ENCODE results near the gene PPRC1.

Gene PPRC1

GRCh38 chr10:102101152-102101551 is 31.7 kb upstream of the PPRC1 start:
- H3K4me3 ChIP-seq (ENCODE audit: low read depth, low read length) = no peak overlapping the region
- no peak for TF ChIP-seq CTCF (IDR thresholded peaks at IDR 0.05; ENCODE audit: insufficient read depth, low read length, missing control alignments)
- CTCF ChIA-PET = interaction anchor here (1.3 to 5.4 kb wide), 5 partner anchors 11 to 28 kb away, joined by 3 to 38 read pairs (median 8); no protein-coding TSS in a partner anchor
- POLR2A ChIA-PET = interaction anchor here (1.0 to 1.4 kb wide), 2 partner anchors 9 to 13 kb away, joined by 3 to 5 read pairs; no protein-coding TSS in a partner anchor
- DNase-seq (ENCODE audit: low read depth, low spot score) = no peak

GRCh38 chr10:102102421-102102820 is 30.4 kb upstream of the PPRC1 start:
- TF ChIP-seq CTCF (IDR thresholded peaks at IDR 0.05; ENCODE audit: insufficient read depth, low read length, missing control alignments) = no peak
- H3K4me3 ChIP-seq (ENCODE audit: low read depth, low read length) = no peak overlapping the region
- ChIA-PET POLR2A (interaction anchor here (2.5 kb wide), 1 partner anchor 11 kb away, joined by 8 read pairs; no protein-coding TSS in a partner anchor), CTCF (interaction anchor here (1.3 to 5.4 kb wide), 5 partner anchors 9 to 30 kb away, joined by 3 to 38 read pairs (median 8); no protein-coding TSS in a partner anchor)
- no peak for DNase-seq (ENCODE audit: low read depth, low spot score)

GRCh38 chr10:102106998-102107397 is 25.8 kb upstream of the PPRC1 start:
- TF ChIP-seq CTCF (IDR thresholded peaks at IDR 0.05; ENCODE audit: insufficient read depth, low read length, missing control alignments) = no peak
- ChIA-PET CTCF (interaction anchor here (5.8 kb wide), 1 partner anchor 34 kb away, joined by 36 read pairs; no protein-coding TSS in a partner anchor), POLR2A (interaction anchor here (0.5 kb wide), 1 partner anchor 309 kb away, joined by 3 read pairs; no protein-coding TSS in a partner anchor)
- no peak overlapping the region for H3K4me3 ChIP-seq (ENCODE audit: low read depth, low read length)
- no peak for DNase-seq (ENCODE audit: low read depth, low spot score)

GRCh38 chr10:102109166-102110116 is 23.4 kb upstream of the PPRC1 start:
- TF ChIP-seq CTCF (IDR thresholded peaks at IDR 0.05; ENCODE audit: insufficient read depth, low read length, missing control alignments) = no peak
- ChIA-PET POLR2A (interaction anchor here (0.9 kb wide), 1 partner anchor 8 kb away, joined by 3 read pairs; no protein-coding TSS in a partner anchor), CTCF (interaction anchor here (5.8 kb wide), 1 partner anchor 37 kb away, joined by 36 read pairs; no protein-coding TSS in a partner anchor)
- DNase-seq (ENCODE audit: low read depth, low spot score) = no peak
- no peak overlapping the region for H3K4me3 ChIP-seq (ENCODE audit: low read depth, low read length)

GRCh38 chr10:102111276-102111675 is 21.6 kb upstream of the PPRC1 start:
- TF ChIP-seq CTCF (IDR thresholded peaks at IDR 0.05; ENCODE audit: insufficient read depth, low read length, missing control alignments) = no peak
- no peak overlapping the region for H3K4me3 ChIP-seq (ENCODE audit: low read depth, low read length)
- no peak for DNase-seq (ENCODE audit: low read depth, low spot score)
- POLR2A ChIA-PET = no interaction called here
- CTCF ChIA-PET = interaction anchor here (1.6 to 1.8 kb wide), 2 partner anchors 10 to 38 kb away, joined by 7 to 13 read pairs; no protein-coding TSS in a partner anchor

All from AG04449 (cell line).